Fibroblast of peridontal ligament (primary cell): ENCODE data around the gene NRSN1.
"Not testable (repeated sequence)": the region's sequence is repeated elsewhere in the genome, so short reads cannot be mapped to it uniquely, and the experiment has no call there.

Experiments used
- DNase-seq: peaks from one replicate; pipeline ENCODE4 v3.0.0-alpha.2; 2010; ENCODE audit errors: extremely low read depth

Gene NRSN1

GRCh38 chr6:24142733-24143132 is 16.7 kb downstream of the NRSN1 start:
- not testable (repeated sequence) for DNase-seq

GRCh38 chr6:24145690-24146131 is 19.7 kb downstream of the NRSN1 start:
- DNase-seq: no peak

GRCh38 chr6:24146871-24147270 is 20.9 kb downstream of the NRSN1 start:
- DNase-seq: no peak

GRCh38 chr6:24147511-24148153 is 21.6 kb downstream of the NRSN1 start:
- DNase-seq: no peak

- no peak for DNase-seq
Observed at GRCh38 chr6:24148154-24148570, 22.1 kb downstream of the NRSN1 start.

GRCh38 chr6:24148684-24149083 is 22.7 kb downstream of the NRSN1 start:
- DNase-seq: no peak

GRCh38 chr6:24149296-24149695 is 23.3 kb downstream of the NRSN1 start:
- no peak for DNase-seq

GRCh38 chr6:24149836-24150235 is 23.8 kb downstream of the NRSN1 start:
- DNase-seq: no peak

- no peak for DNase-seq
Observed at GRCh38 chr6:24152014-24152413, 26.0 kb downstream of the NRSN1 start.

GRCh38 chr6:24154121-24154520 is 28.1 kb downstream of the NRSN1 start:
- no peak for DNase-seq

- DNase-seq: no peak
Observed at GRCh38 chr6:24157886-24158285, 31.9 kb downstream of the NRSN1 start.

GRCh38 chr6:24183584-24183983 is 57.6 kb downstream of the NRSN1 start:
- no peak for DNase-seq

- DNase-seq: no peak
Observed at GRCh38 chr6:24186349-24186748, 60.3 kb downstream of the NRSN1 start.

- no peak for DNase-seq
Observed at GRCh38 chr6:24187965-24188577, 62.1 kb downstream of the NRSN1 start.

- no peak for DNase-seq
Observed at GRCh38 chr6:24188578-24189080, 62.6 kb downstream of the NRSN1 start.

- DNase-seq: no peak
Observed at GRCh38 chr6:24191346-24191745, 65.3 kb downstream of the NRSN1 start.

- DNase-seq: no peak
Observed at GRCh38 chr6:24193364-24193763, 67.3 kb downstream of the NRSN1 start.

GRCh38 chr6:24194978-24195700 is 69.1 kb downstream of the NRSN1 start:
- no peak for DNase-seq

- no peak for DNase-seq
Observed at GRCh38 chr6:24195836-24196597, 70.0 kb downstream of the NRSN1 start.
